ENCODE results near the gene RAD52. TPM values are rescaled to one million over a fixed set of nuclear protein-coding genes. Genes with fewer than 3 reads are reported as not detected.

The RAD52 gene
- total RNA-seq, 1 donor from 2014 or later: 175 TPM

- H3K27ac ChIP-seq: no peak overlapping the region
- intact Hi-C loops (cut with DNase I): no loop called here
- no peak for TF ChIP-seq CTCF (IDR thresholded peaks at IDR 0.05)
These were observed 9.2 kb upstream of the RAD52 start for GRCh38 chr12:958588-959123.

GRCh38 chr12:955939-956338 is 6.4 kb upstream of the RAD52 start:
- intact Hi-C loops (cut with DNase I): no loop called here
- no peak overlapping the region for H3K4me3 ChIP-seq
- no peak overlapping the region for H3K27ac ChIP-seq
- no peaks in the 10 kb centered on the region for H3K4me1 ChIP-seq
- no peak for DNase-seq (ENCODE audit: low spot score in 2 of 2)
- H3K36me3 ChIP-seq: no peaks in the 10 kb centered on the region
- no peaks in the 10 kb centered on the region for H3K9me3 ChIP-seq
- TF ChIP-seq CTCF (IDR thresholded peaks at IDR 0.05): no peak
- no peaks in the 10 kb centered on the region for H3K27me3 ChIP-seq

More at GRCh38 chr12:958588-959123, 9.2 kb upstream of the RAD52 start:
- Histone ChIP-seq H3K36me3 (no peaks in the 10 kb centered on the region), H3K27me3 (no peaks in the 10 kb centered on the region), H3K4me3 (no peak overlapping the region), H3K4me1 (no peaks in the 10 kb centered on the region), H3K9me3 (no peaks in the 10 kb centered on the region)
- no peak for DNase-seq (ENCODE audit: low spot score in 2 of 2)

- intact Hi-C loops (cut with DNase I): loop anchor here (5.0 kb wide), 2 partner anchors 138 to 638 kb away; partner anchors contain the start of gene FBXL14
- Histone ChIP-seq H3K27ac (no peak overlapping the region), H3K4me1 (no peaks in the 10 kb centered on the region), H3K9me3 (no peaks in the 10 kb centered on the region), H3K27me3 (no peaks in the 10 kb centered on the region), H3K36me3 (no peaks in the 10 kb centered on the region), H3K4me3 (no peak overlapping the region)
- no peak for TF ChIP-seq CTCF (IDR thresholded peaks at IDR 0.05)
- no peak for DNase-seq (ENCODE audit: low spot score in 2 of 2)
These were observed 5.2 kb upstream of the RAD52 start for GRCh38 chr12:954741-955140.

GRCh38 chr12:953776-954175 is 4.3 kb upstream of the RAD52 start:
- no peak overlapping the region for H3K27ac ChIP-seq
- H3K9me3 ChIP-seq: no peaks in the 10 kb centered on the region
- no peak overlapping the region for H3K4me3 ChIP-seq
- intact Hi-C loops (cut with DNase I): loop anchor here (5.0 kb wide), 2 partner anchors 139 to 639 kb away; partner anchors contain the start of gene FBXL14
- DNase-seq (ENCODE audit: low spot score in 2 of 2): no peak
- no peak for TF ChIP-seq CTCF (IDR thresholded peaks at IDR 0.05)
- no peaks in the 10 kb centered on the region for H3K27me3 ChIP-seq
- no peaks in the 10 kb centered on the region for H3K4me1 ChIP-seq
- no peaks in the 10 kb centered on the region for H3K36me3 ChIP-seq

GRCh38 chr12:951176-951575 is 1.7 kb upstream of the RAD52 start:
- peaks cover 5 to 6% of the 10 kb centered on the region in 2 donors for H3K4me1 ChIP-seq
- H3K36me3 ChIP-seq: no peaks in the 10 kb centered on the region
- no peak overlapping the region for H3K4me3 ChIP-seq
- DNase-seq (ENCODE audit: low spot score in 2 of 2): no peak
- H3K27me3 ChIP-seq: no peaks in the 10 kb centered on the region
- TF ChIP-seq CTCF (IDR thresholded peaks at IDR 0.05): no peak
- no peak overlapping the region for H3K27ac ChIP-seq
- H3K9me3 ChIP-seq: no peaks in the 10 kb centered on the region
- intact Hi-C loops (cut with DNase I): loop anchor here (5.0 kb wide), 2 partner anchors 141 to 641 kb away; partner anchors contain the start of gene FBXL14

All from ascending aorta (tissue), 2 donors.